NOMO-1 treated with dmso at 0.1 percent for 144 hours (cell line): ENCODE data around the gene PARP12.

Experiments used
- DNase-seq: peaks from one replicate; lab custom pipeline; 2025; ENCODE audit not compliant: unreplicated experiment; lab: John Stamatoyannopoulos, UW

Gene PARP12

GRCh38 chr7:140059273-140060242 lies 3.2 kb downstream of the PARP12 start:
- no peak for DNase-seq

DNA sequence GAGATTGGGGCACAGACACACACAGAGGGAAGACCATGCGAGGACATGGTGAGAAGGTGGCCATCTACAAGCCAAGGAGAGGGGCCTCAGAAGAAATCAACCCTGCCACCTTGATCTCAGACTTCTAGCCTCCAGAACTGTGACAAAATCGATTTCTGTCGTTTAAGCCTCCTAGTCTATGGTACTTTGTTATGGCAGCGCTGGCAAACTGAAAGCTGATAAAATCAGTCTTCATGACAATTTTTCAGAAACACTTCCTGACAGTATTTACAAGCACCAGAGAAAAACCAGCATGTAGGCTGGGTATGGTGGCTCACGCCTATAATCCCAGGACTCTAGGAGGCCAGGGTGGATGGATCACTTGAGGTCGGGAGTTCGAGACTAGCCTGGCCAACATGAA lies 4.2 kb downstream of the PARP12 start:
- DNase-seq: no peak

- no peak for DNase-seq
Measured at GRCh38 chr7:140057143-140057535, 5.6 kb downstream of the PARP12 start.

DNA sequence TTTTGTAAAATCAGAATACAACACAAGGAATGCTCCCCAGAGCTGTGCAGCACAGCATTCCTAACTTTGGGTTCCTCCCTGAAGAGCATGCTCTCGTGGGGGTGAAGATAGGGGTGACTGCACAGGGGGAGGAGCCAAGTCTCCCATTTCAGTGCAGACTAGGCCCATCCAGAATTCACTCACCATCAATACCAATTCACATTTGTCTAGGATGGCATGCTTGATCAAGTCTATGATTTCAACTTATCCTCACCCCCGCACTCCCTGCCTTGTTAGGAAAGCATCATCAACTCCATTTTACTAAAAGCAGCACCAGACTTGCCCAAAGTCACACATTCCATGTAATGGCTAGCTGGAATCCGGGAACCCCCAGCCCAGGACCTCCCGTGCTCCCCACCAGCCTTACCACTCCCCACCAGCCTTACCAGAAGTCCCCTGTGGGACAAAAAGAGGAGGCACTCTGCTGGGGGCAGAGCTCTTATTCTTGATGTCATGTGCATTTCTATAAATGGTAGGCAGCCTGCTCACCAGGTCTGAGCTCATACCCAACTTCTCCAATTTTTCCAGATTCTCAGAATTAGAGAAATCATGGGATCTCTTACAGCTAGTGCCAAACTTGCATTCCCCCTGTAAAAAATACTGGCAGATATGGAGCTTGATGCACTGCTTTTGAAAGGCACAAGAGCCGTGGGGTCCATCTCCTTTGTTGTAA lies 6.2 kb downstream of the PARP12 start:
- no peak for DNase-seq

DNA sequence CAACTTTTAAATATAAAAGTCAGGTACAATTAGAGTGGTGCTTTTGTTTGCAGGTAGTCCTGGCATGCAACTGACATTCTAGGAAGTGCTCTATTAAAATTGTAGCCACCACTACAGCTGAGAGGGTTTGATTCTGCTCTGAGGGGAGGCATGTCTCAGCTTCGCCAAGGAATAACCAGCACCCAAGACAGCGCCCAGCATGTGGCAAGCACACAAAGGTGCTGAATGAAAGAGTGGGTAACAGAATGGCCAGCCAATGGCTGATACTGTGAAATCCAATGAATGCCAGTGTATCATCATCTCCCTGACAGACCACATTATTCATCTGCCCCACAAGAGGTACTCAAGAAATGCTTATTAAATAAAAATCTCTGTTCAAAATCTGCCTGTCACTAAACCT lies 6.9 kb downstream of the PARP12 start:
- DNase-seq: no peak

DNA sequence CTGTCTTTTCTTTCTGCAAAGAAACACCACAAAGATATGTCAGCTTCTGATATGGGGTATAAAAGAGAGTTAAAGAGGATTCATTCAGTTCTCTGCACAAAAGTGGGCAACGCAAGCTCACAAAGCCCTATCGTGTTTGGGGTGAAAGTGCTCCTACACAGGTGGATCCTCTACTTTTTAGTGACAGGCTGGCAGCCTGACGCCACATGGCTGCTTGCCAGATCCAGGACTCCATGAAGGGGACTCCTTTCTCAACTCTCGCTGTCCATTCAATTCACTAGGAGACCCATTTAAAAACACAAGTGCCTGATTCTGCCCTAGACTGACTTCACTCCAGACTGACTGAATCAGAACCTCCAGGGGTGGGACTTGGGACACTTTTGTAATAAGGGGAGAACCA lies 8.0 kb downstream of the PARP12 start:
- no peak for DNase-seq

GRCh38 chr7:140053812-140054539 lies 8.8 kb downstream of the PARP12 start:
- no peak for DNase-seq

- DNase-seq: no peak
Measured at GRCh38 chr7:140051820-140052219, 10.9 kb downstream of the PARP12 start.

GRCh38 chr7:140050100-140050499 lies 12.7 kb downstream of the PARP12 start:
- no peak for DNase-seq

DNA sequence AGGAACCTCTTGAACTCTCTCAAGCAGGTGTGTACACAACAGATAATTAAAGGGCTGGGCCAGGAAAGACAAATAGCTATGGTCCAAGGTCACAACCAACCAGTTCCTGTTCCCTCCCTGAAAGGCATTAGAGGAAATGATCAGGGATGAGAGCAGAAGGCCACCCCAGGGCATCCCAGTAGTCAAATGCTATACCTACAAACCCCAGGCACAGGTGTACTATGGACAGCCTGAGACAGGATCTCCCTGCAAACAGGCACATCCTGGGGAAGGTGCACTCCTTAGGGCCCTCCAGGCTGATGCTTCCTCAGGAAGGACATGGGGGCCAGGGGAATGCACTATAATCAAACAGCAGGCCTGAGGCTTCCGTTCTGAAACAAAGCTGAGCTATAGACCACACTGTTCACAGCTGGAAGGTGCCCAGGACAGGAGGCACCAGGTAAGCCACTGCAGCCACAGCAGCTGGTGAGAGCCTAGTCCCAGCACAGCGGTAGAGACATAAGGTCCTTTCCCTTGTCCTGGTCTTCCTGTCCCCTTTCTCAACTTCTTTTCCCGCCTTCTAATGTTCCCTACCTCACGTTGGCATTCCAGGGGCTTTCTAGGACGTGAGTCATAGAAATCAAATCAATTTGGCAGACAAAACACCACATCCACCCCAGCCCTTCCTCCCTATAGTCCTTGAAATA lies 13.3 kb downstream of the PARP12 start:
- no peak for DNase-seq

GRCh38 chr7:140048989-140049338 lies 13.8 kb downstream of the PARP12 start:
- DNase-seq: no peak

GRCh38 chr7:140048138-140048537 lies 14.6 kb downstream of the PARP12 start:
- DNase-seq: no peak

- DNase-seq: no peak
Measured at GRCh38 chr7:140047197-140047596, 15.6 kb downstream of the PARP12 start.

- no peak for DNase-seq
Measured at GRCh38 chr7:140045697-140046096, 17.1 kb downstream of the PARP12 start.

DNA sequence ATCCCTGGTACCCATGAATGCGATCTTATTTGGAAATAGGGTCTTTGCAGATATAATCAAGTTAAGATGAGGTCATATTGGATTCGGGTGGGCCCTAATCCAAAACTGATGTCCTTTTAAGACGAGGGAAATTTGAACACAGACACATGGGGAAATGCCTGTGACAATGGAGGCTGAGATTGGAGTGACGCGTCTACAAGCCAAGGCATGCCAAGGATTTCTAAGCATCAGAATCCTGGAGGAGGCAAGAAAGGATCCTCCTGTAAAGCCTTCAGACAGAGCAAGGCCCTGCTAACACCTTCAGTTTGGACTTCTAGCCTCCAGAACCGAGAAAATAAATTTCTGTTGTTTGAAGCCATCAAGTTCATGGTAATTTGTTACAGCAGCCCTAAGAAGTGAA lies 18.5 kb downstream of the PARP12 start:
- no peak for DNase-seq

DNA sequence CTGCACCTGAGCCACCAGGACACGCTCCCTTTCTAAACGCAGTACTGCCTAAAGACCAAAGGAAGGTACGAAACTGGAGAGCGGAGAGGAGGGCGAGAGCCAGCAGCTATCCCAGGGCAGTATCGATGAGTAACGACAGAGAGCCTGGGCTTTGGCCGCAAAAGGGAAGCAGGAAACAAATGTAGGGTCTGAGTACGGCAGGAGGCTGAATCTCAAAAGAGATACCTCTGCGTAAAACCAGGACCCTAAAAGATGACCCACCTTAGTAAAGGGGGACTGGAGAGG lies 20.4 kb downstream of the PARP12 start:
- no peak for DNase-seq

- no peak for DNase-seq
Measured at GRCh38 chr7:140041659-140042385, 20.9 kb downstream of the PARP12 start.

DNA sequence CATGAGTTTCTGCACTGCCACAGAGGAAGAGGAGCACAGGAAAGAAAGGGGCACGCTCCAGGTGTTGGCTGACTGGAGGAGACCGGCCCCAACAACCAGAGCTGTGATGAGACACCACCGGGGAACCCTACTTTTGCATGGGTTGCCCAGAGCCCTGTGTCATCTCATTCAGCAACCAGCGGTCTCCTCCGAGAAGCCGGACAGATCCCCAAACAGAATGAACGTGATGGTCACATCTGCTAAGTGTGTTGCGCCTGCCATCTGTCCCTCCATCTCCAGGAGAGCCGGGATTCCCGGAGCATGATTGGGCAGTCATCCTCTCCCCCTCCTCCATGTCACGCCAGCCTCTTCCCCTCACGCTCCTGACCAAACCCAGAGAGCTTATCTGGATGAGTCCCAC lies 22.9 kb downstream of the PARP12 start:
- no peak for DNase-seq

DNA sequence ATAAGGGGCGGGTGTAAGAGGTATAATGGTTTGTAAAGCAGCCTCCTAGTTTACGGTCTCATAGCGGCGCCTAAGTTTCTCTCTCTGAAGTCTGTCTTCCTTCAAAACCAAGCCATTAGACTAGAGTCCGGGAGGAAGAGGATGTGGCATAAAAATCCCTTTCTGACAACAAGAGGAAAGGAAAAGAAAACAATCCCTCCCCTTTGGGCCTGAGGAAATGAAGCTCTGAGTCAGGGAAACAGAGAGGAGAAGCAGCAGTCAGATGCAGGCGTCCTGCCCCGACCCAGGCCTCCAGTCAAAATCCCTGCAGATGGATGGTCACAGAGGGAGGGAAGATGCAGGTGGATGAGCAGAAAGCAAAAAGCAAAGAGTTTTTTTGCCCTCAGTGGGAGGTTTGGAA lies 23.7 kb downstream of the PARP12 start:
- no peak for DNase-seq

GRCh38 chr7:140036224-140036962 lies 26.4 kb downstream of the PARP12 start:
- no peak for DNase-seq
